TTC549 (cell line): ENCODE data around the gene MOB3B.
"Not testable (repeated sequence)": the region's sequence is repeated elsewhere in the genome, so short reads cannot be mapped to it uniquely, and the experiment has no call there.

ENCODE experiments used
- FAIRE-seq: peaks from 2 replicates; lab custom pipeline; 2012; peaks lifted over from hg19 to GRCh38; lab: Jason Lieb, UNC

Gene MOB3B

GRCh38 chr9:27419558-27419957 is 110.1 kb downstream of the MOB3B start:
- FAIRE-seq = not testable (repeated sequence)

GRCh38 chr9:27414220-27414761 is 115.3 kb downstream of the MOB3B start:
- no peak for FAIRE-seq

GRCh38 chr9:27413511-27414219 is 115.9 kb downstream of the MOB3B start:
- no peak for FAIRE-seq

GRCh38 chr9:27412963-27413362 is 116.7 kb downstream of the MOB3B start:
- FAIRE-seq = no peak

- FAIRE-seq = no peak
Measured at GRCh38 chr9:27412081-27412480, 117.5 kb downstream of the MOB3B start.

GRCh38 chr9:27408482-27408881 is 121.1 kb downstream of the MOB3B start:
- no peak for FAIRE-seq

- no peak for FAIRE-seq
Measured at GRCh38 chr9:27408001-27408400, 121.6 kb downstream of the MOB3B start.

GRCh38 chr9:27407491-27407890 is 122.1 kb downstream of the MOB3B start:
- no peak for FAIRE-seq

- no peak for FAIRE-seq
Measured at GRCh38 chr9:27404661-27405060, 125.0 kb downstream of the MOB3B start.

GRCh38 chr9:27402626-27403025 is 127.0 kb downstream of the MOB3B start:
- FAIRE-seq = no peak

- FAIRE-seq = no peak
Measured at GRCh38 chr9:27400334-27400880, 129.2 kb downstream of the MOB3B start.

GRCh38 chr9:27398982-27399653 is 130.5 kb downstream of the MOB3B start:
- FAIRE-seq = no peak

- no peak for FAIRE-seq
Measured at GRCh38 chr9:27396495-27396894, 133.1 kb downstream of the MOB3B start.

- FAIRE-seq = no peak
Measured at GRCh38 chr9:27395484-27395921, 134.1 kb downstream of the MOB3B start.

GRCh38 chr9:27394826-27395201 is 134.8 kb downstream of the MOB3B start:
- no peak for FAIRE-seq

- no peak for FAIRE-seq
Measured at GRCh38 chr9:27394154-27394825, 135.3 kb downstream of the MOB3B start.

GRCh38 chr9:27393054-27393846 is 136.4 kb downstream of the MOB3B start:
- FAIRE-seq = no peak

GRCh38 chr9:27392451-27392850 is 137.2 kb downstream of the MOB3B start:
- no peak for FAIRE-seq

- no peak for FAIRE-seq
Measured at GRCh38 chr9:27391040-27391895, 138.3 kb downstream of the MOB3B start.

GRCh38 chr9:27388150-27388549 is 141.5 kb downstream of the MOB3B start:
- FAIRE-seq = no peak

GRCh38 chr9:27387722-27388121 is 141.9 kb downstream of the MOB3B start:
- FAIRE-seq = no peak
